Measurements from ENCODE around the gene GLIS2.

GLIS2 gene

GRCh38 chr16:4324492-4325252, 8.8 kb downstream of the GLIS2 start:
- no peak for DNase-seq (ENCODE audit: low read depth)
- TF ChIP-seq, protein P1, sequence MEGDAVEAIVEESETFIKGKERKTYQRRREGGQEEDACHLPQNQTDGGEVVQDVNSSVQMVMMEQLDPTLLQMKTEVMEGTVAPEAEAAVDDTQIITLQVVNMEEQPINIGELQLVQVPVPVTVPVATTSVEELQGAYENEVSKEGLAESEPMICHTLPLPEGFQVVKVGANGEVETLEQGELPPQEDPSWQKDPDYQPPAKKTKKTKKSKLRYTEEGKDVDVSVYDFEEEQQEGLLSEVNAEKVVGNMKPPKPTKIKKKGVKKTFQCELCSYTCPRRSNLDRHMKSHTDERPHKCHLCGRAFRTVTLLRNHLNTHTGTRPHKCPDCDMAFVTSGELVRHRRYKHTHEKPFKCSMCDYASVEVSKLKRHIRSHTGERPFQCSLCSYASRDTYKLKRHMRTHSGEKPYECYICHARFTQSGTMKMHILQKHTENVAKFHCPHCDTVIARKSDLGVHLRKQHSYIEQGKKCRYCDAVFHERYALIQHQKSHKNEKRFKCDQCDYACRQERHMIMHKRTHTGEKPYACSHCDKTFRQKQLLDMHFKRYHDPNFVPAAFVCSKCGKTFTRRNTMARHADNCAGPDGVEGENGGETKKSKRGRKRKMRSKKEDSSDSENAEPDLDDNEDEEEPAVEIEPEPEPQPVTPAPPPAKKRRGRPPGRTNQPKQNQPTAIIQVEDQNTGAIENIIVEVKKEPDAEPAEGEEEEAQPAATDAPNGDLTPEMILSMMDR (IDR thresholded peaks at IDR 0.05; ENCODE audit: low read length, missing control alignments), result no peak
- H3K4me3 ChIP-seq (replicated peaks; ENCODE audit: low read depth, low read length), result no peak overlapping the region

DNA sequence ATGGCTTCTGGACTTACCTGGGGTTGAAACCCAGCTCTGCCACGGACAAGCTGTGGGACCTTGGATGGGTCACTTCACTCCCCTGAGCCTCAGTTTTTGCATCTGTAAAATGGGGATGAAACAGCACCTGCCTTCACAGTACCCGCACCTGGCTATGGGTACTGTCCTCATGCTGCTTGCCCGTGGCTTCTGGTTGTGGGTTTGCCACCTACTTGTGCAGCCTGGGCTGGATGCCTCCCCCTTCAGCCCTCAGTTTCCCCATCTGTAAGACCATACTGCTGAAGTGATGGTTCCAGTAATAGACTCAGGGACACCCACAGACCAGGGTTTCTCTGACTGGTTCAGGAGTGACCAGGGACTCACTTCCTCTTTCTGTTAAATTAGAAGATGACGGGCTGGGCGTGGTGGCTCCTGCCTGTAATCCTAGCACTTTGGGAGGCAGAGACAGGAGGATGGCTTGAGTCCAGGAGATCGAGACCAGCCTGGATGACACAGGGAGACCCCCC, 9.4 kb downstream of the GLIS2 start:
- TF ChIP-seq, protein P1 (IDR thresholded peaks at IDR 0.05; ENCODE audit: low read length, missing control alignments), result no peak
- no peak for DNase-seq (ENCODE audit: low read depth)
- no peak overlapping the region for H3K4me3 ChIP-seq (replicated peaks; ENCODE audit: low read depth, low read length)

DNA sequence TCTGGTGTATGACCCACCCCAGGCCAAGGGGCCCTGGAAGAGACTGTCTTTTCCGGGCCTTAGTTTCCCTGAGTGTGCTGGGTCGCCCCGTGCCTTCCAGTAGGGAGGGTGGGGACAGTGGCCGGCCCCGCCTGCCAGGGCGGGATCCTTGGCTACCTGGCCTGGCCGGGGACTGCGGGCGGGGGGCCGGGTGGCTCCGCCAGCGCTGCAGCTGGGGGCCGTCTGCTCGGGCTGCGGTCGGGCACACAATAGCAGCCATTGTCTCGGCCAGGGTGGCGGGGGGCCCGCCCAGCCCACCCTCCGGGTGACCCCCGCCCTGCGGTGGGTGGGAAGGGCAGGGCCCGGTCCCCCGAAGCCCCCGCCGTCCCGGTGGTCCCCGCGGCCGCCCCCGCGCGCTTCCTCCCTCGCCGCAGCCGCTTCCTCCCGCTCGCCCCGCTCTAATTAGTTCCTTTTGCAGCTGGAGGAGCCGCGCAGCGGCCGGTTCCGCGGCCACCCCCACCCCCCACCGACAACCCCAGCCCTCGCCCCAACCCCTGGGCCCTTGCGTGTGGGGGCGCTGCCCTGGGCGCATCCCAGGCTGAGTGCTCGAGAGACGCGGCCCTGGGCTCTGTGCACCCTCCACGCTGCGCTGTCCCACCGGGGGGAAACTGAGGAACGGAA, 11.6 kb downstream of the GLIS2 start:
- DNase-seq (ENCODE audit: low read depth), result no peak

GRCh38 chr16:4328046-4328781, 12.3 kb downstream of the GLIS2 start:
- DNase-seq (ENCODE audit: low read depth), result peak; percentile 82
- peak overlapping the region; percentile 45 for H3K4me3 ChIP-seq (replicated peaks; ENCODE audit: low read depth, low read length)
- TF ChIP-seq, protein P1 (IDR thresholded peaks at IDR 0.05; ENCODE audit: low read length, missing control alignments), result peak; percentile 63

More for the DNA sequence above, 11.6 kb downstream of the GLIS2 start:
- peak overlapping the region; percentile 45 for H3K4me3 ChIP-seq (replicated peaks; ENCODE audit: low read depth, low read length)
- TF ChIP-seq, protein P1 (IDR thresholded peaks at IDR 0.05; ENCODE audit: low read length, missing control alignments), result no peak

DNA sequence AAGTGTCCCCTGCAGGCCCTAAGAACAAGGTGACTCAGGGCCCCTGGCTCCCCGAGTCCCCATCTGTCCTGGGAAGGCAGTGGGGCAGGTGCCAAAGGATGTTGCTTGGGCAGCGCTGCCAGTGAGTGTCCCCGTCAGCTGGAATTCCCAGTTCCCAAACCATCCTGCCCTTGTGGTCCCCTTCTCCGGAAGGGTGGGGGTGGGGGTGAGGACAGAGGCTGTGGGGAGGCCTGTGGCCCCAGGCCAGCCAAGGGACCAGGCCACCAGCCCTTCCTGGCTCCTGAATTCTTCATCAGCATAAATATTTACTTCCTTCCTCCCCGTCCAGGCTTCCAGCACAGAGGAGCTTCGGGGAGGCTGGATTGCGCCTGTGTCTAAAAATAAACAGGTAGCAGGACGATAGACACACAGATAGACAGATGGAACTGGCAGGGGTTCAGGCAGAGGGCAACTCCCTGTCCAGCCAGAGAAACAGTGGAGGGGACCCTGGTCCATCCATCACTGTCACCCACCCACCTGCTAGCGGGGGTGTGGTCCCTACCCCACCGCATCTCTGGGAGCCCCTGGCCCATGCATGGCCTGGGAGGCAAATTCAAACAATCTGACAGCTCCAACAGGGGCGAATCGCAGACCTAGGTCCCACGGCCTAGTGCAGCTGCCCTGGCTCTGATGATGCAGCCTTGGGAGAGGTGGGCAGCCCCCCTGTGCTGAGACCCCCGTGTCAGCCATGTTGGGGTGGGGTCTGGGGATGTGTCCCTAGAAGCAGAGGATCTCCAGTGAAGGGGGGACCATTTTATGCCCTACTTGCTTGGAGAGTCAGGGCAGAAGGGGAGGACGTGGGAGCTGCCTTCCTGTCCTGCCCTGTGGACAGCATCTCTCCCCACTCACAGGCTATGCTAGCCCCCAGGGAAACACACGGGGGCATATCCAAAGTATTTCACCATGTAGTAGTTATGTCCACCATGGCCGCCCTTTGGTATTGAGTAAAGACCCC, 13.2 kb downstream of the GLIS2 start:
- TF ChIP-seq, protein P1 (IDR thresholded peaks at IDR 0.05; ENCODE audit: low read length, missing control alignments), result no peak
- H3K4me3 ChIP-seq (replicated peaks; ENCODE audit: low read depth, low read length), result no peak overlapping the region
- no peak for DNase-seq (ENCODE audit: low read depth)
